DLD1 (cell line): ENCODE measurements around the gene ENO1.

Experiments used
- in situ Hi-C: cut with HindIII; loops from 2 replicates; pipeline ENCODE4 v1.10.0; 2017; ENCODE audit warnings: low sequenced_read_pairs

The ENO1 gene

GRCh38 chr1:8871965-8872399, 6.5 kb downstream of the ENO1 start:
- in situ Hi-C loops, result no loop called here

DNA sequence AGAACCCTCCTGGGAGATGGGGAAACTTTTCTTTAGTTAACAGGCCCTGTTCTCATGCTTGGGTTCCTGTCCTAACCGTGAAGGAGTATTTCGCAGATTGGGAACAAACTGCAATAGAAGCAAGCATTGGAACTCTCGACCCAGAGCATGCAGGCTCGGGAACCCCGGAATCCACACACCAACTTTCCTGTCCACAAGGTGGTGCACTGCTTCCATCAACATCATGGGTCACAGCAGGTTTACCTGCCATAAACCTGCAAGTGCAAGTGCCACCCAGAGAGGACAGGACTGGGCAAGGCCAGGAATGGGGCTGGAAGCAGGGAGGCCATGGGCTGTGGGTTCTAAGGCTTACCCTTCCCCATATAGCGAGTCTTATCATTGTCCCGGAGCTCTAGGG, 6.9 kb downstream of the ENO1 start:
- in situ Hi-C loops, result no loop called here

GRCh38 chr1:8870616-8871538, 7.6 kb downstream of the ENO1 start:
- in situ Hi-C loops, result no loop called here

- in situ Hi-C loops, result no loop called here
These were observed 8.4 kb downstream of the ENO1 start for GRCh38 chr1:8870103-8870502.

DNA sequence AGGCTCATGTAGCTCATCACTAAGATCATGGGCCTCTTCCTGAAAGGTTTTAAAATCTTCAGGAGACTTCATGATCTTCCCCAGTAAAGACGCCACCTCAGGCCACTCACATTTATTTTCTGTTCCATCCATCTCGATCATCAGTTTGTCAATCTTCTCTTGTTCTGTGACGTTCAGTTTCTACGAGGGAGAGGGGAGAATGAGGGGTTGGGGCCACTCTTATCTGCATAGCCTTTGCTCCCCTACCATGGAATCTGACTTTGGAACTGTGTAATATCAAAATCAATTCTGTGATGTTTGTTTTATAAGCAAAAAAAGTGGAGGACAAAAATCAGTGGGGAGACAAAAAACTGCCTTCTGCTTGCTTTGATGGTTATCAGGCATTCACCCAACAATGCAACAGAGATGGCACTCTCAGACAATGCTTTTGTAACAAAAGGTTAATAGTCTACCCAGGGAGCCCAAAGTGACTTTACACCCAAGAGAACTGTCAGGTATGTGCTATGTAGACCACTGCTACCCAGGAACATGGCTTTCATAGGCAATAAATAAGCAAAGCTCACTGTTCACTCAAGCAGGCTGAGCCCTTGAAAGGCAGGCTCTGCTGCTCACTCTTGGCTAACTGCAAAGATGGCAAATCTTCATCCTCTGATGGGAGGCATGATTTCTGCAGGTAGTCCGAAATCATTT, 10.5 kb downstream of the ENO1 start:
- in situ Hi-C loops, result no loop called here

DNA sequence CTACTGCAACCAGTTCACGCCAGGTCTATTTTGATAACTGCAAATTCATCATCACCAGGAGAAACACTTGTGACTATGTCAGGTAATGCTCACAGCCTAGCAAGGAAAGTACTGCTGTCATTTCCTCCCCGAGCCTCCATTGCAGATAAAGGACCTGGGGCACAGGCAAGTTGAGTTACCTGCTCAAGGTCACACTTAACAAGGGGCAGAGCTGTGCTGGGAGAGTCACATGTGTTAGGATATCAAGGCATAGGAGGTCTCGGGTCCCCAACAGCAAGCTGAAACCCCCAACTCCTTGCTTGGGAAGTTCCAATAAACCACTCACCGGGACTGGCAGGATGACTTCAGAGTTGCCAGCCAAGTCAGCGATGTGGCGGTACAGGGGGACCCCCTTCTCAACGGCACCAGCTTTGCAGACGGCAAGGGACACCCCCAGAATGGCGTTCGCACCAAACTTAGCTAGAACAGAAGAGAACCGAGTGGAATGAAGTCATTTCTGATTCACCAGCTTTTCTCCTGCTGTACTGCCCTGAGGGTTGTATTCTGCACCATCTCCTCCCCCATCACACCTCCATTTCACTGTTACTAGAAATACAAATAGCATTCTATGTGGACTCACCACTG, 11.6 kb downstream of the ENO1 start:
- in situ Hi-C loops, result no loop called here

GRCh38 chr1:8866173-8866791, 12.2 kb downstream of the ENO1 start:
- in situ Hi-C loops, result no loop called here

- in situ Hi-C loops, result no loop called here
These were observed 13.7 kb downstream of the ENO1 start for GRCh38 chr1:8864713-8865344.

DNA sequence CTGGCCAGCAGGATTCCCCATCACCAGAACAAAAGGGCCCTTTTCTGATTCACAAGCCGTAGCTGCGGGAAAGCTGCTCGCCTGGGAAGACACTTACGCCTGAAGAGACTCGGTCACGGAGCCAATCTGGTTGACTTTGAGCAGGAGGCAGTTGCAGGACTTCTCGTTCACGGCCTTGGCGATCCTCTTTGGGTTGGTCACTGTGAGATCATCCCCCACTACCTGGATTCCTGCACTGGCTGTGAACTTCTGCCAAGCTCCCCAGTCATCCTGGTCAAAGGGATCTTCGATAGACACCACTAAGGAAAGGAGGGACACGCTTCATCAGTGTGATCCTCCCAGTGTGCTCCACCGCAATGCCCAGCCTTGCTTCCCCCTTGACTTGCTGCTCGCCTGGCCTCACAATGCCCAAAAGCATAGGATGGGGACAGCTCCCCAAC, 14.7 kb downstream of the ENO1 start:
- in situ Hi-C loops, result no loop called here

DNA sequence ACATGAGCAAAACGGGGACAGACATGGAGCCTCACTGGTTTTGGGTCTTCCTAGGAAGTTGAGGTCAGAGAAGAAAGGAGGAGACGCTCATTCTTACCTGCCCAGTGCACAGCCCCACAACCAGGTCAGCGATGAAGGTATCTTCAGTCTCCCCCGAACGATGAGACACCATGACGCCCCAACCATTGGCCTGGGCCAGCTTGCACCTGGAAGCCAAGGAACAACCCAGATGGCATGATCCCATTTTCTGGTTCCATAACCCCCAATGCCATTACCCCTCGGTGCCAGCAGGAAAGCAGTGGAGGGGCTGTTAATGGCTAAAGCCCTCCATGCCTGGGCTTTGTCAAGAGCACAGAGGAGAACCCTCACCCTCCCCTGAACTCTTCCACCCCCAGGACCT, 15.3 kb downstream of the ENO1 start:
- in situ Hi-C loops, result no loop called here

- in situ Hi-C loops, result no loop called here
These were observed 16.0 kb downstream of the ENO1 start for GRCh38 chr1:8862528-8862927.

- in situ Hi-C loops, result no loop called here
These were observed 17.6 kb downstream of the ENO1 start for GRCh38 chr1:8860738-8861516.

- in situ Hi-C loops, result no loop called here
These were observed 19.4 kb downstream of the ENO1 start for GRCh38 chr1:8858888-8859706.

DNA sequence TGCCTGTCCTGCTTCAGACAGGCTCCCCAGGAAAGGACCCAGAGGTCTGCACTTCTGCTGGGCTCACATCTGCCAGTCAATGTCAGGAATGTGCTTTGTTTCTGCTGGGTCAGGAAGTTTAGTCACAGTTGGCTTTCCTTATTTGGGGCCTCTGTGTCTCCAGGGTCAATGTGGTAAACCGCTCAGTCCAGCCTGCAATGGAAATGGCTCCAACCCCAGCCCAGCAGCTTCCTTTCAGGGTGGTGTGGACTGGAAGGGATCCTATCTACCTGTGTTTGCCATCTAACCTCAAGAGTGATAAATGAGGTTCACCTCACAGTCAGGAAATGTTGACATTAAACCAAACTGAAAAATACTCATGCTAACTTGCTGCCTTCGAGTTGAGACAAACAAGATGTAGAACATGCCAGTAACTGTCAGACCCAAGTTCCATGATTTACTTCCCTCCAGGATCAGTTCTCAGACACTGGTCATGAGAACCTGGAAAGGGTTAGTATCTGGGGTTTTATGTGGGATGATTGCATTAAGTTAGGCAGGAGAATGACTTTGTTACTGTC, 20.3 kb downstream of the ENO1 start:
- in situ Hi-C loops, result no loop called here

- in situ Hi-C loops, result no loop called here
These were observed 21.6 kb downstream of the ENO1 start for GRCh38 chr1:8856689-8857412.

GRCh38 chr1:8854240-8854639, 24.2 kb downstream of the ENO1 start:
- in situ Hi-C loops, result no loop called here

DNA sequence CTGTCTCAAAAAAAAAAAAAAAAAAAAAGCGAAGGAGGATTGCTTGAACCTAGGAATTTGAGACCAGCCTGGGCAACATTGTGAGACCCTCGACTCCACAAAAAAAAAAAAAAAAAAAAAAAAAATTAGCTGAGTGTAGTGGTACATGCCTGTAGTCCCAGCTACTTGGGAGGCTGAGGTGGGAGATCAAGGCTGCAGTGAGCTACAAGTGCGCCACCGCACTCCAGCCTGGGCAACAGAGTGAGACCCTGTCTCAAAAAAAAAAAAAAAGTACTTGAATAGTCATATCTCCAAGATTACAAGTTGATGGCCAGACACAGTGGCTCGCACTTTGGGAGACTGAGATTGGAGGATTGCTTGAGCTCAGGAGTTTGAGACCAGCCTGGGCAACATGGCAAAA, 27.4 kb downstream of the ENO1 start:
- in situ Hi-C loops, result no loop called here
